Immature natural killer cell (primary cell): Measurements from ENCODE around the gene SCARB1. TPM values are rescaled to one million over a fixed set of nuclear protein-coding genes. Genes with fewer than 3 reads are reported as not detected.

Experiments used
- DNase-seq, 3 donors: peaks; one replicate each; pipeline ENCODE4 v3.0.0; 2022; ENCODE audit warnings: mixed read lengths in 1 of 3
- H3K27ac Mint-ChIP-seq, 6 donors: one replicate each; pipeline ENCODE4 v1.8.0; 2020; ENCODE audit warnings: mixed read lengths in 6 of 6, mild to moderate bottlenecking in 5 of 6, inconsistent platforms in 4 of 6, moderate library complexity in 3 of 6
- H3K27me3 Mint-ChIP-seq, 3 donors: one replicate each; pipeline ENCODE4 v1.8.0; 2020 to 2021; ENCODE audit warnings: low read depth in 3 of 3, mild to moderate bottlenecking in 3 of 3, mixed read lengths in 3 of 3, moderate library complexity in 3 of 3, inconsistent platforms in 1 of 3
- H3K36me3 Mint-ChIP-seq, 3 donors: one replicate each; pipeline ENCODE4 v1.8.0; 2020; ENCODE audit warnings: mixed read lengths in 3 of 3, inconsistent platforms in 2 of 3, mild to moderate bottlenecking in 2 of 3
- H3K4me1 Mint-ChIP-seq, 2 donors: one replicate each; pipeline ENCODE4 v1.8.0; 2020; ENCODE audit warnings: inconsistent platforms in 2 of 2, mild to moderate bottlenecking in 2 of 2, mixed read lengths in 2 of 2, moderate library complexity in 1 of 2
- H3K4me3 Mint-ChIP-seq, 5 donors: one replicate each; pipeline ENCODE4 v1.8.0; 2020; ENCODE audit warnings: mild to moderate bottlenecking in 5 of 5, mixed read lengths in 5 of 5, inconsistent platforms in 3 of 5, moderate library complexity in 3 of 5
- H3K9me3 Mint-ChIP-seq, 6 donors: one replicate each; pipeline ENCODE4 v1.8.0; 2020; ENCODE audit warnings: mild to moderate bottlenecking in 6 of 6, mixed read lengths in 6 of 6, inconsistent platforms in 4 of 6, moderate library complexity in 3 of 6
- polyA plus RNA-seq, 3 donors: library from polyadenylated mRNA; unstranded; fragments of 300-500 nt; fragmentation: Illumina TruSeq; gene quantifications; one replicate each; pipeline ENCODE4 v1.2.3, GENCODE V29; 2021

Gene SCARB1
- polyA plus RNA-seq, 3 donors from 2014 or later = 1.3 to 10.5 (median 2.4) TPM

GRCh38 chr12:124755801-124756148 is 107.9 kb downstream of the SCARB1 start:
- H3K27ac Mint-ChIP-seq = peak overlapping the region in 4 of 6 donors; percentile 33 to 61 (median 42)
- H3K4me3 Mint-ChIP-seq = peak overlapping the region; percentile 62 to 80 (median 78)
- H3K27me3 Mint-ChIP-seq = peaks cover 29 to 34% (median 30%) of the 10 kb centered on the region in 3 donors
- peaks cover 0 to 4% (median 0%) of the 10 kb centered on the region in 3 donors for H3K36me3 Mint-ChIP-seq
- DNase-seq = no peak
- peaks cover 0 to 3% (median 0%) of the 10 kb centered on the region in 6 donors for H3K9me3 Mint-ChIP-seq
- peaks cover 25 to 35% of the 10 kb centered on the region in 2 donors for H3K4me1 Mint-ChIP-seq

GRCh38 chr12:124754949-124755800 is 108.5 kb downstream of the SCARB1 start:
- peaks cover 25 to 34% (median 25%) of the 10 kb centered on the region in 3 donors for H3K27me3 Mint-ChIP-seq

GRCh38 chr12:124754491-124754890 is 109.2 kb downstream of the SCARB1 start:
- Mint-ChIP-seq H3K27ac (no peak overlapping the region), H3K9me3 (peaks cover 0 to 3% (median 0%) of the 10 kb centered on the region in 6 donors), H3K36me3 (peaks cover 0 to 4% (median 0%) of the 10 kb centered on the region in 3 donors), H3K4me1 (peaks cover 25 to 35% of the 10 kb centered on the region in 2 donors), H3K4me3 (peak overlapping the region in 2 of 5 donors; percentile 10 to 15), H3K27me3 (peaks cover 21 to 33% (median 23%) of the 10 kb centered on the region in 3 donors)
- DNase-seq = no peak

More at GRCh38 chr12:124754949-124755800, 108.5 kb downstream of the SCARB1 start:
- peaks cover 0 to 3% (median 0%) of the 10 kb centered on the region in 6 donors for H3K9me3 Mint-ChIP-seq
- H3K27ac Mint-ChIP-seq = peak overlapping the region in 5 of 6 donors; percentile 23 to 61 (median 38)
- peaks cover 0 to 4% (median 0%) of the 10 kb centered on the region in 3 donors for H3K36me3 Mint-ChIP-seq
- peaks cover 25 to 35% of the 10 kb centered on the region in 2 donors for H3K4me1 Mint-ChIP-seq
- peak; percentile 64 to 69 (median 69) for DNase-seq
- peak overlapping the region; percentile 62 to 80 (median 78) for H3K4me3 Mint-ChIP-seq

GRCh38 chr12:124753993-124754392 is 109.7 kb downstream of the SCARB1 start:
- H3K4me3 Mint-ChIP-seq = no peak overlapping the region
- H3K27ac Mint-ChIP-seq = no peak overlapping the region
- H3K36me3 Mint-ChIP-seq = peaks cover 0 to 4% (median 0%) of the 10 kb centered on the region in 3 donors
- peaks cover 25 to 35% of the 10 kb centered on the region in 2 donors for H3K4me1 Mint-ChIP-seq
- DNase-seq = no peak
- peaks cover 0 to 3% (median 0%) of the 10 kb centered on the region in 6 donors for H3K9me3 Mint-ChIP-seq
- H3K27me3 Mint-ChIP-seq = peaks cover 21 to 32% (median 21%) of the 10 kb centered on the region in 3 donors

- no peak for DNase-seq
- Mint-ChIP-seq H3K27ac (no peak overlapping the region), H3K4me1 (peaks cover 25 to 35% of the 10 kb centered on the region in 2 donors), H3K27me3 (peaks cover 17 to 37% (median 18%) of the 10 kb centered on the region in 3 donors), H3K36me3 (peaks cover 0 to 4% (median 0%) of the 10 kb centered on the region in 3 donors), H3K4me3 (no peak overlapping the region), H3K9me3 (peaks cover 0 to 3% (median 0%) of the 10 kb centered on the region in 6 donors)
Observed at GRCh38 chr12:124753228-124753591, 110.5 kb downstream of the SCARB1 start.

- peaks cover 0 to 3% (median 0%) of the 10 kb centered on the region in 6 donors for H3K9me3 Mint-ChIP-seq
Observed at GRCh38 chr12:124752437-124753227, 111.0 kb downstream of the SCARB1 start.

GRCh38 chr12:124751654-124752355 is 111.9 kb downstream of the SCARB1 start:
- H3K4me1 Mint-ChIP-seq = peaks cover 23 to 27% of the 10 kb centered on the region in 2 donors
- no peak overlapping the region for H3K4me3 Mint-ChIP-seq
- peaks cover 12 to 31% (median 14%) of the 10 kb centered on the region in 3 donors for H3K27me3 Mint-ChIP-seq
- peaks cover 0 to 4% (median 0%) of the 10 kb centered on the region in 3 donors for H3K36me3 Mint-ChIP-seq
- peaks cover 0 to 3% (median 0%) of the 10 kb centered on the region in 6 donors for H3K9me3 Mint-ChIP-seq
- no peak overlapping the region for H3K27ac Mint-ChIP-seq
- DNase-seq = no peak

More at GRCh38 chr12:124752437-124753227, 111.0 kb downstream of the SCARB1 start:
- H3K27me3 Mint-ChIP-seq = peaks cover 15 to 36% (median 15%) of the 10 kb centered on the region in 3 donors
- no peak for DNase-seq
- H3K4me1 Mint-ChIP-seq = peaks cover 25 to 35% of the 10 kb centered on the region in 2 donors
- no peak overlapping the region for H3K27ac Mint-ChIP-seq
- H3K4me3 Mint-ChIP-seq = no peak overlapping the region
- peaks cover 0 to 4% (median 0%) of the 10 kb centered on the region in 3 donors for H3K36me3 Mint-ChIP-seq

- Mint-ChIP-seq H3K36me3 (peaks cover 0 to 4% (median 0%) of the 10 kb centered on the region in 3 donors), H3K9me3 (peaks cover 0 to 3% (median 0%) of the 10 kb centered on the region in 6 donors), H3K27ac (no peak overlapping the region), H3K27me3 (peaks cover 12 to 28% (median 13%) of the 10 kb centered on the region in 3 donors), H3K4me3 (no peak overlapping the region), H3K4me1 (peaks cover 18 to 25% of the 10 kb centered on the region in 2 donors)
- no peak for DNase-seq
Observed at GRCh38 chr12:124750787-124751471, 112.7 kb downstream of the SCARB1 start.

- H3K27me3 Mint-ChIP-seq = peaks cover 12 to 24% (median 15%) of the 10 kb centered on the region in 3 donors
- no peak overlapping the region for H3K27ac Mint-ChIP-seq
- no peak overlapping the region for H3K4me3 Mint-ChIP-seq
Observed at GRCh38 chr12:124750149-124750656, 113.5 kb downstream of the SCARB1 start.

GRCh38 chr12:124749725-124750124 is 113.9 kb downstream of the SCARB1 start:
- Mint-ChIP-seq H3K4me3 (no peak overlapping the region), H3K36me3 (peaks cover 0 to 4% (median 0%) of the 10 kb centered on the region in 3 donors), H3K27ac (no peak overlapping the region), H3K9me3 (peaks cover 0 to 3% (median 0%) of the 10 kb centered on the region in 6 donors), H3K4me1 (peaks cover 6 to 14% of the 10 kb centered on the region in 2 donors), H3K27me3 (peaks cover 11 to 25% (median 15%) of the 10 kb centered on the region in 3 donors)
- DNase-seq = no peak

More at GRCh38 chr12:124750149-124750656, 113.5 kb downstream of the SCARB1 start:
- Mint-ChIP-seq H3K36me3 (peaks cover 0 to 4% (median 0%) of the 10 kb centered on the region in 3 donors), H3K9me3 (peaks cover 0 to 3% (median 0%) of the 10 kb centered on the region in 6 donors), H3K4me1 (peaks cover 11 to 19% of the 10 kb centered on the region in 2 donors)
- no peak for DNase-seq

GRCh38 chr12:124747426-124748161 is 116.1 kb downstream of the SCARB1 start:
- DNase-seq = no peak
- no peak overlapping the region for H3K4me3 Mint-ChIP-seq
- H3K9me3 Mint-ChIP-seq = no peaks in the 10 kb centered on the region
- peaks cover 3 to 8% of the 10 kb centered on the region in 2 donors for H3K4me1 Mint-ChIP-seq
- no peak overlapping the region for H3K27ac Mint-ChIP-seq
- H3K36me3 Mint-ChIP-seq = peaks cover 0 to under 1% (median 0%) of the 10 kb centered on the region in 3 donors
- peaks cover 12 to 20% (median 17%) of the 10 kb centered on the region in 3 donors for H3K27me3 Mint-ChIP-seq
